G401 (cell line): ENCODE measurements around the gene UBE3B. TPM values are rescaled to one million over a fixed set of nuclear protein-coding genes. Genes with fewer than 3 reads are reported as not detected.

ENCODE experiments used
- DNase-seq: peaks from one replicate; pipeline ENCODE4 v3.0.0-alpha.2; 2015; ENCODE audit warnings: low spot score
- in situ Hi-C: cut with HindIII; loops from 2 replicates; pipeline ENCODE4 v1.10.0; 2016; ENCODE audit warnings: low sequenced_read_pairs, mixed read lengths
- total RNA-seq: library from RNA; depleted of rRNA; stranded (reverse); fragments of >200 nt; shearing (Covaris generic); gene quantifications from 2 replicates; pipeline ENCODE4 v1.2.3, GENCODE V29; 2014

UBE3B gene
- total RNA-seq, 1 experiment from 2014 or later, result 20.3 TPM

DNA sequence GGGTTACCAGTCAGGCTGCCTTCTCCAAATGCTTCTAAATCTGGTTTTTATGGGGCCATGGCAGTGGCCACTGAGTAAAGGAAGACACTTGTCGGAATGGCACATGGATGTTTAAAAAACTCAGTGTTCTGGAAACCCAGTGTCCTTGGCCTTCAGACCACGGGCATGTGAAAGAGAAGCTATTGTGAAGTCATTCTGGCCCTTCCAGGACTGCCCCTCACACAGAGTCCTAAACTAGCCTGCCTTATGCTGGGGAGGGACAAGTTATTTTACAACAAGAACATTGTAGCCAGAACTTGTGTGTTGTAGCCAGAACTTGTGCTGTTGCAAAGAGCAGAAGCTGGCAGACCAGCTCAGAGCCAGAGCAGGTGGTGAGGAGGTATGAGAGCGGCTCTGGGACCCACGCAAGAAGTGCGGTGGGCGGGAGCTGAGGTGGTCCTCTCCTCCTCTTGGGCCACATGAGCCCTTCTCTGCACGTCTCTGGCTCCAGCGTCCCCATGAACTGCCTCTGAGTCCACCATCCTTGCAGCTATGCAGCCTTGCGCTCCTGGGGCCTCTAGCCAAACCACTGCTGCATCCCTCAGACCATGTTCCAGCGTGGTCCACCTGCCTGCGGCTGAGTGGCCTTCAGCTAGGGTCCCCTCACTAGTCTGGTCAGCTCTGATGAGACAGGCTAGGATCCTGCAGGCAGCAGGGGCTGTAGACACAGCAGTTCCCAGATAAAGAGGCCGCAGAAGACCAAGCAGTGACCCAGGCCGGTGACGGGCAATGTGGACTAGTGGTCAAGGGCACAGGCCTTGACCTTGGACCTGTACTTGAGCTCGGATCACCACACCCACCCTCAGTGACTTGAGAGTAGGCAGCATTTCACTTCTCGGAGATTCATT lies 63.3 kb downstream of the UBE3B start:
- in situ Hi-C loops, result no loop called here
- DNase-seq, result no peak

DNA sequence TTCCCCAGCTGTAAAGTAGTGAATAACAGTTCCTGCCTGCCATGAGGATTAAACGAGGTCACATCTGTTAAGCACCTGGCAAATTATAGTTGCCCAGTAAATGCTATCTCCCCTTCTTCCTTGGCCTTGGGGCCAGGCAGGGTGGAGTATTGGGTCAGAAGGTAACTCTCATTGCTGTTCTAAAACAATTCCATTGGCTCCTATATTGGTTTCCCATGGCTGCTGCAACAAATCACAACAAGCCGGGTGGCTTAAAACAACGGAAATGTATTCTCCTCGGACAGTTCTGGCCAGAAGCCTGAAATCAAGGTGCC lies 63.9 kb downstream of the UBE3B start:
- in situ Hi-C loops, result no loop called here
- DNase-seq, result no peak

DNA sequence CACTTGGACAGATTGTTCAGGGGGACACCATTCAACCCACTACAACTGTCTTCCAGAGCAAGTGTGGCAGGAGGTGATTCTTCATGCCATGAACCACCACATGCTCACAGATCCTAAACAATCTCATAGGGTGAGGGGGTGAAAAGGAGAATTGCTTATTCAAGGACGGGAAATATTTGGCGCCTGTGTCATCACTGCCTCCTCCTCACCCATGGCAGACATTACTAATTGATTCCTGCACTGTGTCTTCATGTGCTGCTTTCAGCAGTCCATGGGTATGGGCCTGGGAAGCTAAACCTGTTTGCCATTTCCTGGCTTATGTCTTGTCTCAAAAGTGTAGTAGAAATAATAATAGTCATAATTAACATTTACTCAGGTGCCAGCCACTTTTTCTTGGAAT lies 64.6 kb downstream of the UBE3B start:
- DNase-seq, result no peak
- in situ Hi-C loops, result no loop called here

DNA sequence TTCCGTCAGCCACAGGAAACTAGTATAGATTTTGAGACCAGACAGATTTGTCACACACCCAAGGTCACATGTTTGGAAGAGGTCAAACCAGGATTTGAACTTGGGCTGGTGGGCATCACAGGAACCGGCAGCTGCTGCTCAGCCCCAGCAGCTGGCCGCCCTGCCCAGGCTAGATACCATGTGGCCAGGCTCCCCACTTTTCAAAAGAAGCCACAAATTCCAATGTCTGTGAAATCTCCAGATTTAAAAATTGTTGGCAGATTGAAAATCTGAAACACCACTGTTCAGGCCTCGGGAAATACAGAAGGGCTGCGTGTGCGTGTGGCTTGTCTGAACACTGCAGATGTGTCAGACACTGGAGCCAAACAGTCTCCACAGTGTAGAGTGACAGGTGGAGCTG lies 65.4 kb downstream of the UBE3B start:
- no peak for DNase-seq
- in situ Hi-C loops, result no loop called here

DNA sequence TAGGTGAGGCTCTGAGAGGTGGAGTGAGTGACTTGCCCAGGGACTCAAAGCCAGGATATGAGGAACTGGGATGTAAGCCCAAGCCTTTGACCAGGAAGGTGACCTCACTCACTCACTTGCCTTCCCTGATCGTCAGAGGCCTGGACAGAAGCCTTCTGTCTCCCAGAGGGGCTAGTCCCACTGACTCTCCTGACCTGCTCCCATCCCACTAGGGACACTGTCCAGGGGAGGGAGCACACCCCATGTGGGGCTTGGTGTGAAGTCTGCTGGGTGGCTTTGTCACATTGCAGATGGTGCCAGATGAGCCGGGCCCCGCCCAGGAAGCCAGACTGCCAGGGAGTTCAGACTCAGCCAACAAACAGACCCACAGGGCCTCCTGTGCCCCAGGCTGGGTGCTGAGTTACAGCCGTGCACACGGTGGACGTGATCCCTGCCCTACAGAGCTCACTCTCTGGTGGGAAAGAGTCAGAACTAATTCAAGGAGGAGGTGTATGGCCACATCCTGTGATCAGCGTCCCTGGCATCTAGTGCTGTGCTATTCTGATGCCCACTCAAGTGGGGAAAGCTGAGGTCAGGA lies 67.6 kb downstream of the UBE3B start:
- in situ Hi-C loops, result no loop called here
- no peak for DNase-seq

DNA sequence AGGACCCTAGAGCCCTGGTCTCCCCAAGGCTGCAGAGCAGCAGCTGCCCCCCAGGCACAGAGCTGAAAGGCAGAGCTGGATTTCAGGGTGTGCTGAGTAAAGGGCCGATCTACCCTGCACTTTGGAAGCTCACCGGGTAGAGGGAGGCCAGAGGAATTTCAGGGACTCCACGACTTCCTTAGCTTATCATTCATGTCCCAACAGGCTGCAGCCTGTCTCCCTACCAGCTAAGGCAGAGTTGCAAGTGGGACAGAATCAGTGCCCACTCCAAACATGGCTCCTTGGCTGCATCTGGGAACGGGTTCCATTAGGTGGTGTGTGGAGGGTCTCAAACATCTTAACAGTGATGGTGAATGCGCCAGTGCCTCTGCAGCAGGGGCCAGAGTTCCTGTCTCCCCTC lies 68.4 kb downstream of the UBE3B start:
- in situ Hi-C loops, result no loop called here
- DNase-seq, result no peak

DNA sequence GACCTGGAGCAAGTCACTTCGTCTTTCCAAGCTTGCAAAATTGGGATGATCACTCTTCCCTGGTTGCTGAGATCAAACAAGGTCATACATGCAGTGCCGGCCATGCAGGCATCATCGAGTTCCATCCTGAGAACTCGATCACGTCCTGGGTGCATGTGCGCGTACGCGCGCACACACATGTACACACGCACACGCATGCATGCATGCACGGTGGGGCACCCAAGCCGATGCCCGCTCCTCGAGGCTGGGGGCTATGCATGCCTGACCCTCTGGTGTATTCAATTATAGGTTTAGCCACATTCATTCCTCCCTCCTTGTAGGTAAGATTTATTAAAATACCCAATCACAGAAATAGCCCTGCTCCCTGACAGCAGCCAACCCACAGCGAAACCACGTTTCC lies 69.9 kb downstream of the UBE3B start:
- in situ Hi-C loops, result no loop called here
- DNase-seq, result no peak

DNA sequence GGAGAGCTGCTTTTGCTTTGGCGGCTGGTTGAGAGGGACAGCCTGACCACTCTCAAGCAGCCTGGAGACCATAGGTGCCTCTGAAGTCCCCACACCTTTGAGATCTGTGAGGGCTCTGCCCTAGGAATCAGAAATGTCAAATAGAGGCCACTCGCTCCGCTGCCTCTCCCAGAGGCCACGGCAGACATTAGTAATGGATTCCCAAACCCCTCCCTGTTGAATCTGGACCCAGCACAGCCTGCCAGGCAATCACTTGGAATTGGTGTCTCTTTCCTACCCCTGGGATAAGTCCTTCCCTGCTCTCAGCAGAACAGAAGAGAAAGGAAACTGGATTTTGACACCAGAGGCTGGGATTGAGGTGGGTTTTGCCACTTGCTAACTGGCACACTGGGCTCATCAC lies 70.8 kb downstream of the UBE3B start:
- DNase-seq, result no peak
- in situ Hi-C loops, result no loop called here

DNA sequence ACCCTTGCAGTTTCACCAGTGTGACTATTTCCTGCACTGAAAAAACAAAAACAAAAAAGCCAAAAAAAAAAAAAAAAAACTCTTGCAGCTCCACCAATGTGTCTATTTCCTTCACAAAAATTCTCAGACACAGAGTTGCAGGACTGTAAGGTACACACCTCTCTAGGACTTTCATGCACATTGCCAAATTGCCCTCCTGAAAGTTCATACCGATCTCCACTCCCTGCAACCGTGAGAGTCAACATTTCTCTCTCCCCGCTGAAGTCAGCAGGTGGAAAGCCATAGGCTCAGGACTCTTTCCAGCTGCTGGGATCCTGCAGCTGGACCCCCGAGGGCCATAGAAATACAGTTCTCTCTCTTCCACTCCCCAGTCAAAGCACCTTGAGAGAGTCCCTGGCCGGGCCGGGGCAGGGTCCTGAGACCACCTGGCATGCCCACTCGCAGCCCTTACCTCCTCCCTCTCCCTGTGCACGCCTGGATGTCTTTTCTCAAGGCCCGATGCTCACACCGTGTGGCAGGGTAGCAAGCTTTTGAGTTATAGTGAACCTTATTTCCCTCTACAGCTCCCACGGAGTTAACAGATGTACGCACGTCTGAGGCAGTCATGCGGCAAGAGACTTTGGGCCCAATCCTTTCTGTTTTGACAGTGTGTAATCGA lies 72.3 kb downstream of the UBE3B start:
- DNase-seq, result peak; percentile 44
- in situ Hi-C loops, result no loop called here

DNA sequence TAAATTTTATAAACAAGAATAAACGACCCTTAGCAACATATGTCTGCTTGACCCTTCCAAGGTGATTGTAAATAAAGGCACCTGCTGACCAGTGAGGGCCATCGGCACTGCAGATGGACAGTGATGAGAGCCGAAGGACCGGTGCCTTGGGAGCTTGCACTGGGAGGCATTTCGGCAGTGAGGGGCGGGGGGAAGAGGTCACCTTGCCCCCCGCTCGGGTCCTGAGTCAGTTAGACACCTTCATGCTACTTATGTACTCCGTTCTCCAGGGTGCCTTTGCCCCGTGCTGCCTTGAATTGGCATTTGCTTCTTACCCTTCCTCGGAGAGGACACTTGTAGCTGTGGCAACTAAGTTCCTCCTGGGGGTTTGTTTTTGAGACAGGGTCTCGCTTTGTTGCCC lies 72.8 kb downstream of the UBE3B start:
- in situ Hi-C loops, result no loop called here
- DNase-seq, result no peak

DNA sequence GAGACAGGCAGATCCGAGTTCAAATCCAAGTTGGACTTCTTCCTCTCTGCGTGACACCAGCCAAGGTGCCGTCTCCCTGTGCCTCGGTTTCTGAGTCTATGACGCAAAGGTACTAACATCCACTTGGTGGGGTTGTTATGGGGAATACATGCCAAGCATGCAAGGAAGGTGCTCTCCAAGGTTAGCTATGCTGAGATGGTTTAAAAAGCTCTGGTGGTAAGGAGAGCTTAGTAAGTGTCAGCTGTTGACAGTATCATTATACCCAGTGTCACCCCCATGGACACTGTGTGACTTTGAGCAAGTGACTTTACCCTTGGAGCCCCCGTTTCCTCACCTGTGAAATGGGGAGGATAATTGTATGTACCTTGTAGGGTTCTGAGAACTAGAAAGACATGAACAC lies 73.7 kb downstream of the UBE3B start:
- in situ Hi-C loops, result no loop called here
- no peak for DNase-seq

DNA sequence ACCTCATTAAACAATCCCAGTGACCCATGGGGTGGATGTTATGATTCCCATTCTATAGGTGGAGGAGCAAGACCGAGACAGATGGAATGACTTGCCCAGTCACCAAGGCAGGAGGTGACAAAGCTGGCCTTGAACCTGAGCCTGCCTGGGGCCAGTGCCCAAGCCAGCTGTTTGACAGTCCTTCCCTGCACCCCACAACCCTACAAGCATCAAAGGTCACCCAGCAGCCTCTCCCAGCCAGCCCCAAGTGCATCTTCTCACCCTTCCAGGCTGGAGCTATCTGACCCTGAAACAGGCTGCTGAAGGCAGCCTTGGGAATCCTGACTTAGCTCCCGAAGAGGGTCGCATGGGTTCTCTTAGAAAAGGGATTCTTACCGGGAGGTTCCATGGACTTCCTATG lies 75.5 kb downstream of the UBE3B start:
- in situ Hi-C loops, result no loop called here
- no peak for DNase-seq

DNA sequence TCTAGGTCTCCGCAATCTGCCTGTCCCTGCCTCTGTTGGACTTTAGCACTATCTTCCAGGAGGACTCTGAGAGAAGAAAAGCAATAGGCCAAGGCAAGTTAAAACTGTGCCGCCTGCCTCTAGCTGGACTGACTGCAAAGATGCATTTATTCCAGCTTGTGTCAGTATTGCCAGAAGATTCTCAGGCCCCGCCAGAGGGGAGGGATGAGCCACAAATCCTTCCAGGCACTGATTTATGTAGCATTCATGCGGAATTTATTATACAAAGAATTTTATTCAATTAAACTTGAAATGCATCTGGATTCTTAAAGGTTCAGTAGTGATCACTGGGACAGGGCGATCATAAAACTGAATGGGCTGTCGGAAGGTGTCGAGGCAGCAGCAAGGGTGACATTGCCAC lies 76.0 kb downstream of the UBE3B start:
- DNase-seq, result no peak

DNA sequence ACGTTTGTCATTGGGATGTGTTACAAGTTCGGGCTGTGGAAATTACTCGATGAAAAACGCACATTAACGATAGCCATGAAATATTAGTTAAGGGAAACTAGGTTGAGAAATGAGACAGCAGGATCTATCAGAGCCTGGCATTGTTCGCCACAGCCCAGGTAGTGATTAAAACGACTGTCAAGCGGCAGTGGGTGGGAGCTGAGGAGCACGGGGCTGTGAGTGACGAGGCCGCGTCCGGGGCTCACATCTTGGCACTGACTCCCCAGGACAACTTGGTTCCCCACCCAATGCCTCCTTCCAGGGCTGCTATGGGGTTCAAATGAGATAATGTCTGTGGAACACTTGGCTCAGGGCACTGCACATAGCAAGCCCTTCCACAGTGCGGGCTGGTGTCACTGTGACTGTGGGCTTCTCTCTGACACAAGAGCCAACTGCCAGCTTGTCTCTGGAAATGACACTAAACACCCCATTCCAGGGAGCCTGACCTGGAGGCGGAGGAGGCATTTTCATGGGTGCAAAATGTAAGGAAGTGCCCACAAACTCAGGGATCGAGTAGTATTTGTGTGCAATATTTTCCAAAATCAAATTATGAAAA lies 76.6 kb downstream of the UBE3B start:
- DNase-seq, result no peak
- in situ Hi-C loops, result no loop called here

More for the DNA sequence above, 76.0 kb downstream of the UBE3B start:
- in situ Hi-C loops, result no loop called here

DNA sequence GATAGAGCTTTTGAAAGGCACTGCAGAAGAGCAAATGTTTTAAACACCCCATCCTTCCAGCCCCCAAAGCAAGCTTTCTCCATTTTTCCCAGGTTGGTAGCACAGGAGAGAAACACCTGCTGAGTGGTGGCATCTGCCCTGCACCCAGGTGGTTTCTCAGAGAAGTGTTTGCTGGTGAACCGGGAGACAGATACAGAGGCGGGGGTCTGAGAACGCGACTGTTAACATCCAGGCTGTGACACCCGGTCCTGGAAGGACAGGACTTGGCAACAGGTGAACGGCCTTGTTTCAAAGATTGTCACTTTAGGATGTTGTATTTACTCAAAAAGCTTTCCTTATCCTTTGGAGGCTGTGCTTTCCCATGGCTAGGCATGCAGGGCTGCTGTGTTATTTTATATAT lies 77.3 kb downstream of the UBE3B start:
- DNase-seq, result no peak
- in situ Hi-C loops, result no loop called here

DNA sequence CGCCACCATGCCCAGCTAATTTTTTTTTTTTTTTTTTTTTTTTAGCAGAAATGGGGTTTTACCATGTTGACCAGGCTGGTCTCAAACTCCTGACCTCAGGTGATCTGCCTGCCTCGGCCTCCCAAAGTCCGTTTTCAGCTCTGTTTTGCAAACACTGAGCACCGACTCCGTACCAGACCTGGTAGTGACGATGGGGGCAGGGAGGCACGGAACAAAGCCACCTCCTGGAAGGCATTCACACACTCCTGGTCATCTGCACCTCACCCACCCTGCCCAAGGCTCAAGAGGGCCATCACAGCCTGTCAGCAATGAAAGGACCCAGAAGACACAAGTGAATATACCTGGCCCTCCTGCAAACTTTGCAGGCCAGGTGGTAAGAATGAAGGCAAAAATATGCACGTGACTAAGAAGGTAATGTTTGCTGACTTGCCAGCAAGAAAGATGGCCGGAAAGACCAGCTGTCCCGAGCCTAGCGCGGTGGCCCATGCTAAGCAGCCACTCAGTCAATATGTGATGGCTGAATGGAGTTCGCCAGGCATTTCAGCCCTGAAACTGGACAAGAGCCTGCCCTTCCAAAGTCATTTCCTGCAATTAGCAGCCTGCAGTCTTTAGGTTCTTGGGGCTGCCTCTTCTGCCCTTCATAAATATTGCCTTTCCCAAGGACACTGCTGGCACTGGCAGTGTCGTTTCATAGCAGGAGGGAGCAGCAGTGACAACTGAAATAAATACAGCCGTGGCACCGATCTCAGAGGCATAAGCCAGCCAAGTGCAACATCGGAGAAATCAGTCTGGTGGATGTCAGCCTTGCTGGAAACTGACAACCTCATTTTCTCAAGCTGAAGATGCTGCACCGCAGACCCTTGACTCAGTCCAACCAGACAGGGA lies 78.2 kb downstream of the UBE3B start:
- peak; percentile 35 for DNase-seq
- in situ Hi-C loops, result no loop called here

DNA sequence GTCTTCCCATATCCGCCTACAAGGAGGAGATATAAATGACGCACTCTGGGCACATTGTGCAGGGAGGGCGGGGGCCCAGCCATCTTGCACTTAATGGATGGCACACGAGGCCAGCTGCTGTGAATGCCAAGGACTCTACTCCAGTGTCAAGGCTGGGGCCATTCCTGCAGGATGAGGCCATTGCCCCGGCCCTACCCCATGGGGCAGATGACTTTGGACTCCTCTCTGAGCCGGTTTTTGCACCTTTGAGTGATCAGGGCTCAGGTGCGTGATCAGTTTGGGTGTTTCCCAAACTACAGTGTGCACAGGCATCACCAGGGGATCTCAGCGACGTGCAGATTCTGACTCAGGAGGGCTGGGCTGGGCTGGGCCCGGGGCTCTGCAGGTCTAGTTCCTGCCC lies 79.8 kb downstream of the UBE3B start:
- DNase-seq, result no peak
- in situ Hi-C loops, result no loop called here

DNA sequence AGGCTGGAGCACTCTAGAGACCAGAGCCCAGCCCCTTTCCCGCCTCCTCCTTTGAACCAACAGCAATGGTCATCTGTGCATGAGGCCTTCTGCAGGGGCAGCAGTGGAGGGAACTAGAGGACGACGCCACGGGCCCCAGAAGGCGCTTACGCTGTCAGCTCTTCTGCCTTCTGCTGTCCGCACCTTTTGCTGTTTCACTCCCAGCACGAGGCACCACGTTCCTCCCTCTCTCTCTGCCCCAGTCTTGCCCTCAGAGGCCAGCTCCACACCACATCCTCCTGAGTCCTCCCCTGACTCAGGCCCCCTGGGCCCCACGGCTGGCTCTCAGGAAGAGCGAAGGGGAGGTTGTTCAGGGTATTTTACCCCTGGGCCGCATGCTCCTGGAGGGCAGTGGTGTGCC lies 80.4 kb downstream of the UBE3B start:
- in situ Hi-C loops, result no loop called here
- DNase-seq, result no peak

DNA sequence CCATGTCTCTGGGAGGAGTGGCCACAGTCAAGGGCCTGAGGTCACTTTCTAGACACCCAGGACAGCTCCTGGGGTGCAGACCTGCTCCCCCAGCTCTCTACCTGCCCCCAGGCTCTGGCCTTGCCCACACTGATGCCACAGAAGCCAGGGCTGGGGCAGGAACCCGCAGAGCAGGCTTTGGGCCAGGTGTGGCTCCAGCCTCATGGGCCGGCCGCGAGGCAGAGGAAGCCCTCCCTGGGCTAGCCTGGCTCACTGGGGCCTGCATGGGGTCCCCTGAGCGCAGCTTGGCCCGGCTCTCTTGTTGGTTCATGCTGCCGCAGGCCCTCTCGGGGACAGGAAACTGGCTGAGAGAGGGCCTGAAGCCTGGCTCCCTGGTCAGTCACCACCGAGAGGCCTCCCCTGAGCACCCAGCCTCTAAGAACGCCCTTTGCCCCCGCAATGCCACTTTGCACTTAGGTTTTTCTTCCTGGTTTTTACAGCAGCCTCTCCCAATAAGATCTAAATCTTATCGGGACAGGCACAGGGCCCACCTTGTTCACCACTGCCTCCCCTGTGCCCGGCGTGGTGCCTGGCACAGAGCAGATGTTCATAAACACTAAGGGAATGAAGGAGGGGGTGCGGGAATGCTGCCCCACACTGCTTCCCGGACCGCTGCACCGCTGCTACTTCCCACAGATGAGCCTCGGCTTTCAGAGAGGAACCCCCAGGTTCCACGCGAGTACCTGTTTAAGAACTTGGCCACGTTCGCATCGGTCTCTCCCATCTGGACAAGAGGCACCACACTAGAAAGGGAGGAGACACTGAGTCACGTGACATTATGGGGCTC lies 81.2 kb downstream of the UBE3B start:
- no peak for DNase-seq
- in situ Hi-C loops, result no loop called here
